Glutamatergic neuron (in vitro differentiated cells): ENCODE results near the gene GLCCI1. TPM values are rescaled to one million over a fixed set of nuclear protein-coding genes. Genes with fewer than 3 reads are reported as not detected.

Experiments
- DNase-seq: peaks from one replicate; pipeline ENCODE4 v3.0.0; 2022
- H3K27ac Mint-ChIP-seq: one replicate; pipeline ENCODE4 v1.8.0; 2020; ENCODE audit warnings: mild to moderate bottlenecking, mixed read lengths, inconsistent platforms; ENCODE audit not compliant: unreplicated experiment
- H3K27me3 Mint-ChIP-seq: one replicate; pipeline ENCODE4 v1.8.0; 2020; ENCODE audit warnings: mild to moderate bottlenecking, moderate library complexity, mixed read lengths, inconsistent platforms; ENCODE audit not compliant: unreplicated experiment
- H3K36me3 Mint-ChIP-seq: one replicate; pipeline ENCODE4 v1.8.0; 2020; ENCODE audit warnings: mild to moderate bottlenecking, mixed read lengths, inconsistent platforms; ENCODE audit not compliant: unreplicated experiment
- H3K4me1 Mint-ChIP-seq: one replicate; pipeline ENCODE4 v1.8.0; 2020; ENCODE audit warnings: mild to moderate bottlenecking, low read depth, mixed read lengths, inconsistent platforms; ENCODE audit not compliant: unreplicated experiment
- H3K4me3 Mint-ChIP-seq: one replicate; pipeline ENCODE4 v1.8.0; 2020; ENCODE audit warnings: mild to moderate bottlenecking, mixed read lengths, inconsistent platforms; ENCODE audit not compliant: unreplicated experiment
- H3K9me3 Mint-ChIP-seq: one replicate; pipeline ENCODE4 v1.8.0; 2020; ENCODE audit warnings: mild to moderate bottlenecking, moderate library complexity, mixed read lengths, inconsistent platforms; ENCODE audit not compliant: unreplicated experiment
- total RNA-seq: library from RNA; stranded (reverse); fragmentation: NEBNext Ultra II Directional; extraction: Animal tissue kit (Norgen Biotek cat#: 25700); gene quantifications from one replicate; pipeline ENCODE4 v1.2.1, GENCODE V29; 2021; ENCODE audit not compliant: unreplicated experiment
- TF ChIP-seq, protein P1 (sequence below): fragments of 200-600 bp; sonication (generic); IDR thresholded peaks from one replicate; pipeline ENCODE4 v1.5.0; 2021; ENCODE audit not compliant: partially characterized antibody, unreplicated experiment

The GLCCI1 gene
- total RNA-seq, 1 donor from 2014 or later = 30.7 TPM

DNA sequence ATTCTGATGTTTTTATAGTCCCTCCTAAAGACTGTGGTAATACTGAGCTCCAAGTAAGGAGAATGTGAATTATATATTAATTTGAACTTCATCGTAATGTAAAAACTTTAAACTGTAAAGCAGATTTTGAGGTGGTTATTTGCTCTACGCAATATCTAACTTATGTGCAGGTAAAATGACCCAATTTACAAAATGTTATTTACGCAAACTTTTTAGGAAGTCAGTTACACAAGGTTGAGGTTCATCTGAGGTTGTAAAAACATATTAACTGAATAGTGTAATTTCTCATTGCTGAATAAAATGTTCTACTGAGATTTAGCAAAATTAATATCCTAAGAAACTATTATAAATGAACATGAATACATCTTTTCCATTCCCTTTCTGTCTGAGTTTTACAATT is 15.8 kb downstream of the GLCCI1 start:
- Mint-ChIP-seq H3K9me3 (no peaks in the 10 kb centered on the region), H3K36me3 (no peaks in the 10 kb centered on the region), H3K27me3 (no peaks in the 10 kb centered on the region), H3K27ac (no peak overlapping the region), H3K4me3 (no peak overlapping the region), H3K4me1 (no peaks in the 10 kb centered on the region)
- TF ChIP-seq, protein P1, sequence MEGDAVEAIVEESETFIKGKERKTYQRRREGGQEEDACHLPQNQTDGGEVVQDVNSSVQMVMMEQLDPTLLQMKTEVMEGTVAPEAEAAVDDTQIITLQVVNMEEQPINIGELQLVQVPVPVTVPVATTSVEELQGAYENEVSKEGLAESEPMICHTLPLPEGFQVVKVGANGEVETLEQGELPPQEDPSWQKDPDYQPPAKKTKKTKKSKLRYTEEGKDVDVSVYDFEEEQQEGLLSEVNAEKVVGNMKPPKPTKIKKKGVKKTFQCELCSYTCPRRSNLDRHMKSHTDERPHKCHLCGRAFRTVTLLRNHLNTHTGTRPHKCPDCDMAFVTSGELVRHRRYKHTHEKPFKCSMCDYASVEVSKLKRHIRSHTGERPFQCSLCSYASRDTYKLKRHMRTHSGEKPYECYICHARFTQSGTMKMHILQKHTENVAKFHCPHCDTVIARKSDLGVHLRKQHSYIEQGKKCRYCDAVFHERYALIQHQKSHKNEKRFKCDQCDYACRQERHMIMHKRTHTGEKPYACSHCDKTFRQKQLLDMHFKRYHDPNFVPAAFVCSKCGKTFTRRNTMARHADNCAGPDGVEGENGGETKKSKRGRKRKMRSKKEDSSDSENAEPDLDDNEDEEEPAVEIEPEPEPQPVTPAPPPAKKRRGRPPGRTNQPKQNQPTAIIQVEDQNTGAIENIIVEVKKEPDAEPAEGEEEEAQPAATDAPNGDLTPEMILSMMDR = no peak
- DNase-seq = no peak

DNA sequence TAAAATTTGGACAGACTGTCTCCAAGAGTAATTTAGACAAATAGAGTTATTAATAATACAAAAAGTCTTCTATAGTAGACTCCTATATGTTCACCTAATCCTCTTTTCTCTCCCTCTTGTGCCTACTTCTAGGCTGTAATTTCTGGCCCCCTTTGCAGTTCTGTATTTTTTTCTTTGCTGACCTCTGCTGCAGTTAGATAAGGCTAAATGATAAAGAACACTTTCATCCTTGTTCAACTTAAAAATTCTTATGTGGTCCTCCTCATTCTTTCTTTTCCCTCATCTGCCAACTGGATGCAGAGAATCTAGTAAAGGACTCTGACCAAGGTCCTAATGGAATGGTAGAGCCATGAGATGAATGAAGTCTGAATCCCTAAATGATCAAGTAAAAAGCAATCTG is 20.1 kb downstream of the GLCCI1 start:
- no peak for DNase-seq
- Mint-ChIP-seq H3K4me1 (no peaks in the 10 kb centered on the region), H3K36me3 (peaks cover 6% of the 10 kb centered on the region), H3K27me3 (no peaks in the 10 kb centered on the region), H3K4me3 (no peak overlapping the region), H3K9me3 (peaks cover 3% of the 10 kb centered on the region), H3K27ac (no peak overlapping the region)
- TF ChIP-seq, protein P1 = no peak

DNA sequence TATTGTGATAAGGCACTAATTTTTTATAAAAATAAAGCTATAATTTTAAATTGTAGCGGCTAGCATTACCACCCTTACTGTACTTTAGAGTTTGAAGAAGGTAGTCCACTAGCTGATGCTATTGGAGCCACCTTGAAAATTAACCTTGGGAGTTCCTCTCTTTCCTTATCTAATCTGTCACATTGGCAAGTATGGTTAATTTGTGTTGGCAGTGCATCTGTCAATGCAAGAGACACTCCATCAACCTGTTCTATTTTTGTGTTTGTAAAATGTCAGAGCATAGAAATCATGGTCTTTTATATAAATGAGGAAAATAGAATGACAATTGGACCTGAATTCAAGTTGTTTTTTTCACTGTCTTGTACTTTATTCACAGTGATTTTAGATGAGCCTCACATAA is 20.5 kb downstream of the GLCCI1 start:
- Mint-ChIP-seq H3K27me3 (no peaks in the 10 kb centered on the region), H3K36me3 (peaks cover 6% of the 10 kb centered on the region), H3K27ac (no peak overlapping the region), H3K9me3 (peaks cover 3% of the 10 kb centered on the region), H3K4me3 (no peak overlapping the region), H3K4me1 (no peaks in the 10 kb centered on the region)
- DNase-seq = no peak
- TF ChIP-seq, protein P1 = no peak

DNA sequence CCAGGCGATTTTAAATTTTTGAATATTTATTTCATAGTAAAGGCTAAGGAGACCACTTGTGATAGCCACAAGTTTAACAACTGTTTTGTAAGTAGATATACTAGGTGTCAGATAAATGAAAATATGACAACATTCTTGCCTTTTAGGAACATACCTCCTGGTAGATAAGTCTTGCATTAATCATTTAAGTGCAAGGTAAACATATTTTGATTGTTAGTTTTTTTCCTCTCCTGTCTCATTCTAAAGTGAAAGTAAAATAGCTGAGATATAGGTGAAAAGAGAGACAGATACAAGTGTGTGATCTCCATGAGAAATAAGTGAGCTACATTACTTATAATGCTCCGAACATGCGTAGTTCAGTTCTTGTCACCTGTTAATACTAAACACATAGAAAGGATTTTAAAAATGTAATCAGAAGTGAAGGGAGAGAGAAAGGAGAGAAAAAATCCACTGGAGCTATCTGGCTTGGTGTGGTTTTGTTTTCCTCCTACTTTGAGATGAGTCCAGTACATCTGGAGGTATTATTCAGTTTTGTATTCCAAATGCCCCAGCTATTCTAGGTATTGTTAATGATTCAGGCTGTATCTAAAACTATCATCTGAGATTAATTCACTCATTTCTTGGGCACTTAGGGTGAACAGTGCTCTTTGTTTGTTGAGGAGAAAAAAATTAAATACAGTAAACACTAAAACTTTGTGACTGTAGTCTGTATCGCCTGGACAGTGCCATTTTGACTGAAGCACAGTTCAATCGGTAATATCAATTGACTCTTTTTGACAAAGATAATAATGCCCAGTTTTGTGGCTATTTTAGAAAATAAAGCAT is 21.2 kb downstream of the GLCCI1 start:
- Mint-ChIP-seq H3K4me1 (no peaks in the 10 kb centered on the region), H3K36me3 (peaks cover 6% of the 10 kb centered on the region), H3K27ac (no peak overlapping the region), H3K27me3 (no peaks in the 10 kb centered on the region), H3K9me3 (peaks cover 3% of the 10 kb centered on the region), H3K4me3 (no peak overlapping the region)
- TF ChIP-seq, protein P1 = no peak
- no peak for DNase-seq

DNA sequence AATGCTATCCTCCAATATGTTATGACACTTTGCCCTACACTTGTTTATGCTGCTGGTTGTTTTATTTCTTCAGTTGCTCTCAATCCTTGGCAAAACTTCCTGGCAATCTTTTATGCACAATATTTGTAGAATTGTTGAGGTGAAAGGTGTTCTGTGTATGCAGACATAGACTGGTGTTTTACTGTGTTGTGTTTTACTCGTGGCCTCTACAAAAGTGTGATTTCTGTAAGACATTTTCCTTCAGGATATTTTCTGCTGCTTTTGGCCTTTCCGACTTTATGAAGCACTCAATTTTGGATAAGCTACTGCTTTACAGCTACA is 21.8 kb downstream of the GLCCI1 start:
- Mint-ChIP-seq H3K4me1 (no peaks in the 10 kb centered on the region), H3K36me3 (peaks cover 9% of the 10 kb centered on the region), H3K27me3 (no peaks in the 10 kb centered on the region), H3K9me3 (peaks cover 5% of the 10 kb centered on the region), H3K4me3 (no peak overlapping the region), H3K27ac (no peak overlapping the region)
- TF ChIP-seq, protein P1 = no peak
- DNase-seq = no peak
